Fibroblast of lung (primary cell): Measurements from ENCODE around the gene ZBTB45.

Experiments
- EZH2 ChIP-seq: IDR thresholded peaks from 2 replicates; pipeline ENCODE4 v1.5.1; 2012; ENCODE audit warnings: low read length, control low read depth, mild to moderate bottlenecking; ENCODE audit errors: missing control alignments
- TF ChIP-seq, protein P1 (sequence below), 2 donors: IDR thresholded peaks in 1 of 2; conservative IDR thresholded peaks in 1 of 2; 1 replicate in 1 of 2; 2 replicates in 1 of 2; pipeline ENCODE4 v1.5.1; 2011 to 2012; ENCODE audit warnings: low read length in 2 of 2, control low read depth in 1 of 2, inconsistent platforms in 1 of 2, low read depth in 1 of 2, mild to moderate bottlenecking in 1 of 2

GRCh38 chr19:58513694-58514563 is 5.7 kb downstream of the ZBTB45 start:
- TF ChIP-seq, protein P1, sequence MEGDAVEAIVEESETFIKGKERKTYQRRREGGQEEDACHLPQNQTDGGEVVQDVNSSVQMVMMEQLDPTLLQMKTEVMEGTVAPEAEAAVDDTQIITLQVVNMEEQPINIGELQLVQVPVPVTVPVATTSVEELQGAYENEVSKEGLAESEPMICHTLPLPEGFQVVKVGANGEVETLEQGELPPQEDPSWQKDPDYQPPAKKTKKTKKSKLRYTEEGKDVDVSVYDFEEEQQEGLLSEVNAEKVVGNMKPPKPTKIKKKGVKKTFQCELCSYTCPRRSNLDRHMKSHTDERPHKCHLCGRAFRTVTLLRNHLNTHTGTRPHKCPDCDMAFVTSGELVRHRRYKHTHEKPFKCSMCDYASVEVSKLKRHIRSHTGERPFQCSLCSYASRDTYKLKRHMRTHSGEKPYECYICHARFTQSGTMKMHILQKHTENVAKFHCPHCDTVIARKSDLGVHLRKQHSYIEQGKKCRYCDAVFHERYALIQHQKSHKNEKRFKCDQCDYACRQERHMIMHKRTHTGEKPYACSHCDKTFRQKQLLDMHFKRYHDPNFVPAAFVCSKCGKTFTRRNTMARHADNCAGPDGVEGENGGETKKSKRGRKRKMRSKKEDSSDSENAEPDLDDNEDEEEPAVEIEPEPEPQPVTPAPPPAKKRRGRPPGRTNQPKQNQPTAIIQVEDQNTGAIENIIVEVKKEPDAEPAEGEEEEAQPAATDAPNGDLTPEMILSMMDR (conservative IDR thresholded peaks at IDR 0.05 in 1 of 2, IDR thresholded peaks at IDR 0.05 in 1 of 2; ENCODE audit: low read depth in 1 of 2, low read length in 2 of 2): peak; percentile 46 to 64
- TF ChIP-seq EZH2: no peak
